ENCODE results near the gene ENDOV.

The ENDOV gene

DNA sequence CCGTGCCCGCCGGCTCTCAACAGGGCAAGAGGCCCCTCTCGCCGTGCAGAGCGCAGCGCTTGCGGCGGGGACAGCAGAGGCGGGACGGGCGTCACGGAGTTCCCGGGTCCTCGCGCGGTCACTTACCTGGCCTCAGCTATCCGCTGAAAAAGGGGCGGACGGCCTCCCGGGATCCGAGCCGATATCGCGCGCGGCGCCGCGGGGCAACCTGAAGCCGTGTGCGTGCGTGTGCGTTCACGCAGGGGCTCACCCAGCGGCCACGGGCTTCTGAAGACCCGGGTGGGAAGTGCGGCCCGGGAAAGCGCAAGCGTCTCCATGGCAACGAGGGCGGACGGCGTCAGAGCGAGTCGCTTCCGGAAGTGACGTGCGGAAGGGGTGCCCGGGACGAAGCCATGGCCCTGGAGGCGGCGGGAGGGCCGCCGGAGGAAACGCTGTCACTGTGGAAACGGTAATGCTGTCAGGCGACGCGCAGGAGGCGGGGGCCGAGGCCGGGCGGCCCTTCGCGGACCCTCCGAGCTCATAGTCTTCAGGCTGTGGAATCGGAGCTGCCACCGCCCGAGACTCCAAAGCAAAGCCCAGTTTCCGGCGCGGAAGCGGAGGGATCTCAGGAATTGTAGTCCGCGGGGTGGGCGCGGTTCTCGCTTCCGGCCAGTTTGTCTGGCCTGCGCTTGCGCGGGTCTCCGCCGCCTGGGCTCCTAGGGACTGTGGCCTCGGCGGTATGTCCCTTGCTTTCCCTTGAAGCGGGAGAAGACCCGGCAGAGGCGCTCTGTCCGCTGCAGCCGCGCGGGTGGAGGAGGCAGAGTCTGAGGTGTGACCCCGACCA is at the start of gene ENDOV:
Gene ENDOV, plus strand, starts transcription at position 365 of the 823 bp plus-strand sequence. Its CDS starts 28 bp downstream, at position 393.
- peak; percentile 99 for DNase-seq (ENCODE audit: low spot score)

DNA sequence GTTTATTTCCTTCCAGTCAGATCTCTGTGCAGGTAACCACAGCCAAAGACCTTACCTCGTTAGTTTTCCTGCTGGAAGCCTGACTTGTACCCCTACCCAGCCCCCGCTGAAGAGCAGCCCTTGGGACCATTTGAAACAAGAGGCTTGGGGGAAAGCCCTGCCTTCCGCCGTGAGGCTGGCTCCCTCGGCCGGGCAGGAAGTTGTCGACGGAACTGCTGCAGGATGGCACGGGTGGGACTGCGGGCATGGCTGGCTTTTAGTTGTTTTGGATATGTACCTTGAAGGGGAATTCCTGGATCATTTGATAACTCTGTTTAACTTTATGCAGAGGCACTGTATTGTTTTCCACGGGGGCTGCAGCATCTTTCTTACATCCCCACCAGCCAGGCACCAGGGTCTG is 49.0 kb upstream of the ENDOV start:
- no peak for DNase-seq (ENCODE audit: low spot score)

DNA sequence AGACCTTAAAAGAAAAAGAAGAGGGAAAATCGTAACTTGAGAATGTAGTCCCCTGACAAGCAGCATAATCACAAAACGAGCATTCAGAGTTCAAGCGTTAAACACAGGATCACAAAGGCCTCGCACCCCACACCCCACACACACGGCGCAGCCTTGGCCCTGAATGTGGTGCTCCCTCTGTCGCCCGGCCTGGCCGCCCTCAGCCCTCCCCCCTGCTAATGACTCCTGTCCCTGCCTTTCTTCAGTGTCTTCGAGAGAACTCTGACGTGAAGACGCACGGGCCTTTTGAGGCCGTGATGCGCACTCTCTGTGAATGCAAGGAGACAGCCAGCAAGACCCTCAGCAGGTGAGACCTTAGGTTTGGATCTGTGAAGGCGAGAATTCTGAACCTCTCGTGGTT is 47.5 kb upstream of the ENDOV start:
- no peak for DNase-seq (ENCODE audit: low spot score)

DNA sequence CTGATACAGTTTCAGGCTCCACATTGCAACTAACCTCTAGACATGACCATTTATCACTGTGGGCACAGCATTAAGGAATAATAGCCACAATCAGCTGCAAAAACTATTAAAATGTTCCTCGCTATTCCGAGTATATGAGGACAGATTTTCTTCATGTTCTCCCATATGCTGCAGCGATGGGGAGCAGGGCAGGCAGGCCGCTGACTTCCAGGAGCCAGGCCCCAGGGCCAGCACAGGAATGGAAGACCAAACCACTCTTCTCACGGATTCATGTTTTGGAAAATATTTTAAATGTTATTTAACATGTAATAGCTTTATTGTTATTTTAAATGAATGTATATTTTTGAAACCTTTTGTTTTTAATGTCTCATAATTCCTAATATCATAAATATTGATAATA is 43.8 kb upstream of the ENDOV start:
- no peak for DNase-seq (ENCODE audit: low spot score)

DNA sequence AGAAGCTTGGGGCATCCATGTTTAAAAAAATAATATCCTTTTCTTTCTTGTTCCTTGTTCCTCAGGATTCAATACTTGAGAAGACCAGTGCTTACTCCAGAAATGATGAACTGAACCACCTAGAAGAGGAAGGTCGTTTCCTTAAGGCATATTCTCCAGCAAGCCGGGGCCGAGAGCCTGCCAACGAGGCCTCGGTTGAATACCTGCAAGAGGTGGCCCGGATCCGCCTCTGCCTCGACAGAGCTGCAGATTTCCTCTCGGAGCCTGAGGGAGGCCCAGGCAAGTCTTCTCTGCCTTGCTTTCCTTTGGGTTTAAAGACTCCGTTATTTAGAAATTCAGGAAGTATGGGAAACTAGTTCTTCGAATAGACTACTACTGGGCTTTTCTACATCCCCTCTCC is 42.5 kb upstream of the ENDOV start:
- no peak for DNase-seq (ENCODE audit: low spot score)

DNA sequence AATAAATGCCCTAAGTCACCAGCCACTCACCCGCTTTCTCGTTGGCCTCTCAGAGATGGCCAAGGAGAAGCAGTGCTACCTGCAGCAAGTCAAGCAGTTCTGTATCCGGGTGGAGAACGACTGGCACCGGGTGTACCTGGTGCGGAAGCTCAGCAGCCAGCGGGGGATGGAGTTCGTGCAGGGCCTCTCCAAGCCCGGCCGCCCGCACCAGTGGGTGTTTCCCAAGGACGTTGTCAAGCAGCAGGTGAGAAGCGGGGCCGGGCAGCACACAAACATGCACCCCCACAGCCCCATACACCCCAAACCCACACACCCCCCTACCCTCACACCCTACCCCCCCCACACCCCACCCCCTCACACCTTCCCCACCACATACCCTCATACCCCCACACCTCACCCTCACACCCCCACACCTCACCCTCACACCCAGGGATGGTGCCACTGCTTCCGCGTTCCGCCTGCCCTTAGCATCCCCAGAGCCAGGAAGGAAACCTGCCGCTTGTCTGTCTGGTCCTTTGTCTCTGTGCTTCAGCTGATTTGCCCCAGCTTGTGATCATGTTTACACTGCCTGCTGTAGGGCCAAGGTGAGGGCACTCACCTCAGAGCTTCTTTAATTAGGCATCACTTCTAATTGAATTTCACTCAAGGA is 41.9 kb upstream of the ENDOV start:
- DNase-seq (ENCODE audit: low spot score) = no peak

DNA sequence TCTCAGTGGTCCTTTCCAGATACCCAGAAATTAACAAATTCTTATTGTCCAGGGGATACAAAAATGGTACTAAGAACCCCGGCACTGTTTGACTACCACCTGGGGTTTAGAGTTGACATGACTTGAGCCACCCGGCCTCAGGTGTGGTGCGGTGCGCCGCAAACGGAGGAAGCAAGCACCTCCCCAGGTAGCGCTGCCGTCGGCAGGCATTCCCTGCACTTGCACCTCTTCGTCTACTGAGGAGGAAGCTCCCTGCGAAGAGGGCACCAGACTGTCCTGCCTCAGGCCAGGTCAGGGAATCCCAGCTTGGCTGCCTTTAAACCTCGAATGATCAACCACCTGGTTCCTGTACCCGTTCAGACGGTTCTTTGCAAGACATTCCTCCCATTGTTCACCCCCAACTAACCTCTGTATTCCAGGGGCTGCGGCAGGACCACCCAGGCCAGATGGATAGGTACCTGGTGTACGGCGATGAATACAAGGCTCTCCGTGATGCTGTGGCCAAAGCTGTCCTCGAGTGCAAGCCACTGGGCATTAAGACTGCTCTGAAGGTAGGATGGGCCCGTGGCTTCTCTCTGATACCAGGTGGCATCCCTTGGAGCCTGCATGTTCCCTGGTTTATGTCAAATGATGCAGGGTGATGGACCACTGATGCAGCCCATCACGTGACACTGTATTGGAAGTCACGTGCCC is 40.8 kb upstream of the ENDOV start:
- no peak for DNase-seq (ENCODE audit: low spot score)

DNA sequence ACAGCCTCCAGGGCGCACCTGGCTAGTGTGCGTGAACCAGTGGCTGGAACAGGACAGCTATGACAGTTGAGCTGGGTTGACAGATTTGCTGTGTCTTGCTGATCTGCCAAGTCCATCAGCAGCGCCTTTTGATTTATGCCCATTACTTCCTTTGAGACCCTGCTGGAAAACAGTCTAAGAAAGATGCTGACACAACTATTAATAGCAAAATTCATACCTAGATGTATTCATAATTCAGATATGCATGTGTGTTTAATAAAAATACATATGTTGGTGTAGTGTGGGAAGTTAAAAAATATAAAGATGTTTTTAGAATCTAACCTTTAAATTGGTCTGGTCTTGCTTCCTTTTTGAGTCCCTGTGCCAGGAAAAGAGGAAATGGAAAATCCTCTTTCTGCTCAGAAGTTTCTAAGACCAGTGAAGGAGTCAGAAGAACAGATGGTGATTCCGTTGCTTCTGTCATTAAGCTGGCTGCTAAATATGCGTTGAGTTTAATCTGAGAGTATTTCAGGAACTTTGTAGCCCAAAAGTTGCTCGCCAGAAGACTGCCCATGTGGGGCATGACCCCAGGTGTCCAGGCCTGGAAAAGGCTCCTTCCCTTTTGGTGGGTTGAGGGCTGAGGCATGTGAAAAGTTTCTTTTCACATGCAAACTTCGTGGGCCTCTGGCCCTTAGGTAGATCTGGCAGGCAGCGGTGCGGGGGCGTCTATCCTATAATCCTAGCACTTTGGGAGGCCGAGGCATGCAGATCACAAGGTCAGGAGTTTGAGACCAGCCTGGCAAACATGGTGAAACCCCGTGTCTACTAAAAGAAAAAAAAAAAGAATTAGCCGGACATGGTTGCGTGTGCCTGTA is 40.0 kb upstream of the ENDOV start:
- no peak for DNase-seq (ENCODE audit: low spot score)

DNA sequence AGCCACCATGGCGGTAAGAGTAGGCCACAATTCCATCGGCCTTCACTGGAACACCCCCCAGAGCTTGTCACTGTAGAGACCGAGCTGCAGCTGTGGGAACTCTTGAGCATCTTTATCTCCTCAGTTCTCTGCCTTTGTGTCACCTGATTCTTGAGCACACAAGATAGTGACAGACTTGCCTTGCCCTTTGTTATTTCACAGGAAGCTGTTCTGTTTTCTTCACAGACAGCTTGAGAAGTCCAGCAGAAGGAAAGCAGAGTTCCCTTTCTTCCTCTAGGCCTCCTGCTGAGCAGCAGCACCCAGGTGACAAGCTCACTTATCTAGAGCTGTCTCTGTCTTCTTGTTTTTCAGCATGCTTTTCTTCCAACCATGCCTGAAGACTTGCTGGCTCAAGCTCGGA is 38.4 kb upstream of the ENDOV start:
- no peak for DNase-seq (ENCODE audit: low spot score)

DNA sequence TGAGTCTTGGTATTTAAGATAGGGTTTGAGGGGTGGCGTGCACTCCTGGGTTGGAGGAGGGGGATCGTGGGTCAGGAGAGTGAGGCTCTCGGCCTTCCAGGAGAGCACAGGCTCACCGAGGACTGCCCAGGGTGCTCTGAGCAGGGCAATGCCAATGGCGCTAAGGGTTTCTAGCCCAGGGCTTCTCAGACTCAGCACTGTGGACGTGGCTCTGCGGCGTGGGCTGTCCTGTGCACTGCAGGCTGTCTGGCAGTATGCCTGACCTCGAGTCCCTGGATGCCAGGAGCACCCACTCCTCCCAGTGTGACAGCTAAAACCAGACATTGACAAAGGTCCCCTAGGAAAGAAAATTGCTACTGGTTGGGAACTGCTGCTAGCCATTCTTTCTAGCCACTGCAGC is 37.2 kb upstream of the ENDOV start:
- no peak for DNase-seq (ENCODE audit: low spot score)

DNA sequence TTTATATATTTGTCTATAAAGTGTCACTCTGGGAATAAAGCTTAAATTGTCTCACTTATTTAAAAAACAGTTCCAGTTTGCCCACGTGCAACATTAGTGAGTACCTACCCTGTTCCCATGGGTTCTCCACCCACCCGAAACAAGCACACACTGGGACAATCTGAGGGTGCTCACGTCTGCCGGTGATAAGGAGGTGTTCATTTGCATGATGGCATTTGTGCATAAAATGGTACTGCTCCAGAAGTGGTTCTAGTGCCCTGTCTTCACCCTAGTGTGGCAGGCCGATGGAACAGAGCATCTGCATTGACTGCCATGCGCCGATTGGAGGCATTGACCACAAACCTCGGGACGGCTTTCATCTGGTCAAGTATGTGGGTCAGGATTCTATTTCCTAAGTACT is 35.6 kb upstream of the ENDOV start:
- DNase-seq (ENCODE audit: low spot score) = no peak

DNA sequence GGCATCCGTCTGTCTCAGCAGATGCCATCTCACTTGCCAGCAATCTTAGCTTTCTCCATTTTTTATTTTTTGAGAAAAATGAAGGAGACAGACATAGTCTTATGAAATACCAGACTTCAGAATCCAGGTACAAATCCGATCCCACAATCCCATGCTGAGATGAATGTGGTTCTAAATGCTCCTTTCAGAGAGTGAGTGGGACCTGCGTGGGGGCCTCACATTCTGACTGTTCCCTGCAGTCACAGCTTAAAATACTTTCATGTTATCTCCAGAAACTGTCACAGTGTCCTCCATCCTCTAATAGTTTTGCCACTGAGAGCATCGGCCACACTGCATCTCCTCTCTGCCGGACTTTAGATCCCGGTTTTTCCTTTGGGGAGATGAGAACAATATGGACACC is 34.9 kb upstream of the ENDOV start:
- no peak for DNase-seq (ENCODE audit: low spot score)

DNA sequence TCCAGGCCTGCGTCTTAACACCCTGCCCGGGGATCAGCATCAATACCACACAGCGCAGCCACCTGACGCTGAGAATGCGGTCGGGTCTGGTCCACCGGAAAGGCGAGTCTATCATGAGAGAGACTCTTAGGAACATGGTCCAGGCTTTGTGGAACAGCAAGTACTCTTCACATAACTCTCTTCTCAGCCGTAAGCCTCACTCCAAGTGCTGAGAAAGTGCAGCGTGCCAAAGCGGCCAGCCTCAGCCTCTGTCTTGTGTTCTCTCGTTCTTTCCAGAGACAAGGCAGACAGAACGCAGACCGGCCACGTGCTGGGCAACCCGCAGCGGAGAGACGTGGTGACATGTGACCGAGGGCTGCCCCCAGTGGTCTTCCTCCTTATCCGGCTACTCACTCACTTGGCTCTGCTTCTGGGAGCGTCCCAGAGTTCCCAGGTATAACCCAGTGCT is 34.4 kb upstream of the ENDOV start:
- DNase-seq (ENCODE audit: low spot score) = no peak

DNA sequence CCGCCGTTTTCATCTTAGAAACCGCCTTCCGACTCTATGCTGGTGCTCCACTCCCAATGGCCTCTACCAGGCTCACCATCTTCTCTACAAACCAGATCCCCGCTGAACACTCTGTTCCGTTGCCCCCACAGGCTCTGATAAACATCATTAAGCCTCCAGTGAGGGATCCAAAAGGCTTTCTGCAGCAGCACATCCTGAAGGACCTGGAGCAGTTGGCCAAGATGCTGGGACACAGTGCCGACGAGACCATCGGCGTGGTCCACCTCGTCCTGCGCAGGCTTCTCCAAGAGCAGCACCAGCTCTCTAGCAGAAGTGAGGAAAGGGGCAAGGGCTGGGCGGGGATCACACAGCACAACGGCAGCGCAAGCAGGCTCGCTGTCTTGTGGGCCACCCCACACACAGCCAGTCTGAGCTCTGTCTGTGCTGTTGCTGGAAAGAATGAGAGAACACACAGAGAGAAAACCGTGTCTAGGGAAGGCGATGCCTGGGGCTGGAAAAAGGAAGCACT is 33.5 kb upstream of the ENDOV start:
- no peak for DNase-seq (ENCODE audit: low spot score)

DNA sequence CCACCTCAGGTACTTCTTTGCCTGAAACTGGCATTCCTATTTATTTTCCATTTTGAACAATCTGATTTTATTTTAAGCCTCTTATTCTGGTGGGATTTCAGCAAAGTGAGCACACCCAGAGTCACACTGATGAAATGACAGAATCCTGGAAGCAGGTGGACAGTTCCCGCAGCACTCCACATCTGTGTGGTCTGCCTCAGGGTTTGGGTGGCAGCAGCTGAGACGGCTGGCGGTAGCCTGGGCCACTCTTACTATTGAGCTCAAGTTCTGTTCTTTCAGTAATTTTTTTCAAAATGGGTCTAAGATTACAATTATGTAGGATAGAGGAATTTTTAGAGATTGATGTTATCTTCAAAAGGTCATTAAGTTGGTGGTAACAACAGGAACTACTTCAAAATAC is 32.5 kb upstream of the ENDOV start:
- DNase-seq (ENCODE audit: low spot score) = no peak

DNA sequence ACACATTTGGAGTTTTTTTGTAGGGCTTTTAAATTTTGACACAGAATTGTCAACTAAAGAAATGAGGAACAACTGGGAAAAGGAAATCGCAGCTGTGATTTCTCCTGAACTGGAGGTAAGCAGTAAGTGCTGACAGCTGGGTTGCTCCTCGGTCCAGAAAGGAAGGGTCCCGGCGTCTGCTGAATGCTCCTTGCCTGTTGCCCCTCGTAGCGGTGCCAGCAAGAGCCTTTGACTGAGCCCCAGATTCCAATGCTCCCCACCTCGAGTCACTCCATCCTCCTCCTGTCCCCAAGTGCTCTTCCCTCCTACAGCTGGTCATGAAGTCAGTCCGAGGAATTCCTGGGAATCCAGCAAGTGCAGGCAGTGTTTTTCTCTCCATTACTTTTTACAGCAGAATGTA is 32.0 kb upstream of the ENDOV start:
- no peak for DNase-seq (ENCODE audit: low spot score)

DNA sequence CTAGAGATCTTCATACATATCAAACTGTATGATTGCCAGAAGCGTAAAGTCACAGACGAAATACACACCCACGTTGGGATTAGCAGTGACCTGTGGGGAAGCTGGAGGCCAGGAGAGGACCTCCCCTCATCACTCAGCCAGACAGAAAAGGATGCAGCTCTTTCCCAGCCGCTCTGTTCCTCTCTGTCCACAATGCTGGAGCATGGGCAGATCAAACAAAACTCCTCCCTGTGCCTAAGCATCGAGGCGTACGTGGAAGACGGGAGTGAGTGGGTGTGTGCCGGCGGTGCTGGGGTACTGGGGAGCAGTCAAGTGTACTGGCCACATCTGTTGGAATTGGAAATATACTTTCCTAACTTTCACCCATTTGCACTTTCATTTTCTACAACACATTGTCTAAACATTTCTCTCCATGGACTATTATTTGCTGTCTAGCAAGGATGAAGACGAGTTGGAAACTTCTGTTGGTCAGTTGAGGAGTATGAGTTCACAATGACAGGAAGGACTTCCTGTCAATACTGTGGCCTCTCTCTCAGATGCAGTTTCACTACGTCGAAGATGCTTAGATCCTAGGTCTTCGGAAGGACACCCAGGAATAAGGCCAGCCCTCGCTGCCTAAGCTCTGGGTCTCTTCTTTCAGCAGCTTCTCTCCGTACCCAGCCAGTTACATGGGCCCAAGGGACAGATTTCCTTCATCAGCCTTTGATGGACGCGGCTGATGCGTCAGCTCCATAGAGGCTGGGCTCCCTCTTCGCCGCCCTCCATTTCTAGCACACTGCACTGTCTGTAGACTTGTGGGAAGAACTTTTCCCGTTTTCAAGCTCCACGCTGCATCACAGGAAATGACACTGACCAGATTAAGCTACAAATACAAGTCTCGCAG is 30.6 kb upstream of the ENDOV start:
- DNase-seq (ENCODE audit: low spot score) = no peak

DNA sequence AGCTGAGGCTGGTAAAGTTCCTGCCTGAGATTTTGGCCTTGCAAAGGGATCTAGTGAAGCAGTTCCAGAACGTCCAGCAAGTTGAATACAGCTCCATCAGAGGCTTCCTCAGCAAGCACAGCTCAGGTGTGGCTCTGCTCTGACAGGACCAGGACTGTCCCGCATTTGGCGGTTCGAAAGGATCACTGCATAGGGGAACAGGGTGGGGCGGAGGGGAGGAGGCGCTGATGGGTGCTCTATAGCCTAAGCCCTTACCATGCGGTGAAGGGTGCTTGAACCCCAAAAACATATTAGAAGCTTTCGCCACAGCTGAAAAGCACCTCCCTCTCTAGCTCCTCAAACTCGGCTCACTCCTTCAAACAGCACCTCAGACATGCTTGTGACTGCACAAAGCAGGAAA is 29.9 kb upstream of the ENDOV start:
- DNase-seq (ENCODE audit: low spot score) = no peak

DNA sequence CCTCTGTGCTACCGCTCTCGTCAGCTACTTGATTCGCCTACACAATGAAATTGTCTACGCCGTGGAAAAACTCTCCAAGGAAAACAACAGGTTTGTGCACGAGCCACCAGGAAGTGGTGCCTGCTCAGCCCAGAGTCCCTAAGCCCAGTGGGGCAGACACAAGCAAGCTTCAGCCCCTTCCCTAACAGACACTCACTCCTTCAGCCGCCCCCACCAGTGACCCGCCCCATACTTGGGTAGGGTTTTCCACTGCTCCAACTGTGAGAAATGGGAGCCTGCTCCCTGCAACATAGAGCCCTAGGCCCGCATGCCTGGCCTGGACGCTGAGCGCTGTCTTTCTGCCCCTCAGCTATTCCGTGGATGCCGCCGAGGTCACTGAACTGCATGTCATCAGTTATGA is 28.6 kb upstream of the ENDOV start:
- DNase-seq (ENCODE audit: low spot score) = no peak

DNA sequence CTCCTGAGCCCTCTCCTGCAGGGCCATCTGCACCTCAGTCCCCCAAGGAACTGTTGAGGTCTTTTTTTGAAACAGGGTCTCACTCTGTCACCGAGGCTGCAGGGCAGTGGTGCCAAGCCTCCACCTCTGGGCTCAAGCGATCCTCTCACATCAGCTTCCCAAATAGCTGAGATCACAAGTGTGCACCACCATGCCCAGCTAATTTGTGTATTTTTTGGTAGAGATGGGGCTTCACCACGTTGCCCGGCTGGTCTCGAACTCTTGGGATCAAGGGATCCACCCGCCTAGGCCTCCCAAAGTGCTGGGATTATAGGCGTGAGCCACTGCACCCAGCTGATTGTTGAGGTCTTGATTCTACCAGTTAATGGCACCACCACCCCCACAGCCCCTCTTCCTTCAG is 27.9 kb upstream of the ENDOV start:
- DNase-seq (ENCODE audit: low spot score) = no peak

DNA sequence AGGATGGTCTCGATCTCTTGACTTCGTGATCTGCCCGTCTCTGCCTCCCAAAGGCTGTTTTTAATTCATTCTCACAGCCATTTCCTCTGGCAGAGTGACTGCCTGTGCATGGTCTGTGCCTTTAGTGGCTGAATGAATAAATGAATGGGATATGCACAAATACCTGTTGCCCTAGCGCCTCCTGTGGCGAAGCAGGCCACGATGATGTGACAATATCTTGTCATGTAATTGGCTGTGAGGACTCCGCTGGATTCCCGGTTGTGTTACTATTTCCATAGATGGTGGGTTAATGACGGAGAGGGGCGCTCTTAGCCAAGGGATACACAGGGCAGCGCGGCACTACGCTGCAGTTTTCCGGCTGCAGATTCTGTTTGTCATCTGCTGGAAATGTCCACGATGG is 26.8 kb upstream of the ENDOV start:
- DNase-seq (ENCODE audit: low spot score) = no peak
